COLO668 (cell line): Measurements from ENCODE around the gene ZCCHC7.
"Not testable (repeated sequence)": the region's sequence is repeated elsewhere in the genome, so short reads cannot be mapped to it uniquely, and the experiment has no call there.

Source experiments
- DNase-seq: peaks from one replicate; lab custom pipeline; 2025; ENCODE audit not compliant: unreplicated experiment; lab: John Stamatoyannopoulos, UW

Gene ZCCHC7

DNA sequence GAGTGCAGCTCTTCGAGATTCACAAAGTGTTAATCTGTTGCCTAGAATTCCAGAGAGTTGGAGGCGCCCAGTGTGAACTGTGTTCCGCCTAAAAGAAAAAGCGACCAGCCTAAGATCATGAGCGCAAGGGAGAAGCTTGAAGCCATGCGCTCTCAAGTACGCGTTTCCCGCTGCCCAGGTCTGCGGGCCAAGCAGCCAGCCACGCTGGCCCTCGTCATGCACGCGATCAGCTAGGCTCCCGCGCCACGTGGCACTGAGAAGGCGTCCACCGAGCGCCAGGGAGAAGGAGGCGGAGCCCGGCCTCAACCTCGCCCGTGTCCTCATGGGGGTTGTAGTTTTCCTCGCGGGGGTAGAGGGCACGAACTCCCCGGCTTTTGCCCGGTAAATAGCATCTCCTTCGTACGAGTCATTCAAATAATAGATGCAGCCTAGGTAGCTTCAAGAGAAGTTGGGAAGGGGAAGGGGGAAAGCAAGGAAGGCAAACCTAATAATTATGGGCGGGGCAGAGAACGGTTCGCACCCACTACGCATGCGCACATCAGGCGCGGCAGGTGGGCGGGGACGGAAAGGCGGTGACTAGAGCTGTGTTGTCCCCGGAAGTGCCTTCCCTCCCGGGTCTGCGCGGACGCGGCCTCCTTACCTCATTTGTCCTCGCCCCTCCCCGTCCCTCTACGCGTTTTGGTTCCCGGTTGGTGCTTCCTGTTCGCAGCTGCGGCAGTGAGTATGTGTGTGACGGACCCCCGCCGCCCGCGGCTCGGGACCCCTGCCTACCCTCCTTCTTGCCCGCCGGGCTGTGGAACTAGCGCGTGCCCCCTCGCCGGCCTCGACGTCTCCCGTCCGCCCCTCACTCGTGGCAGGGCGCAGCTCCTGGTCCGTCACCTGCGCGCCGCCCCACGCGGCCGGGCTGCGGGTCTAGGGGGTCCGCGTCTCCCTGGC lies at the start of gene ZCCHC7:
Gene ZCCHC7 (plus strand): TSS at position 668 of the 936 bp plus-strand sequence.
- DNase-seq = peak; percentile 95

DNA sequence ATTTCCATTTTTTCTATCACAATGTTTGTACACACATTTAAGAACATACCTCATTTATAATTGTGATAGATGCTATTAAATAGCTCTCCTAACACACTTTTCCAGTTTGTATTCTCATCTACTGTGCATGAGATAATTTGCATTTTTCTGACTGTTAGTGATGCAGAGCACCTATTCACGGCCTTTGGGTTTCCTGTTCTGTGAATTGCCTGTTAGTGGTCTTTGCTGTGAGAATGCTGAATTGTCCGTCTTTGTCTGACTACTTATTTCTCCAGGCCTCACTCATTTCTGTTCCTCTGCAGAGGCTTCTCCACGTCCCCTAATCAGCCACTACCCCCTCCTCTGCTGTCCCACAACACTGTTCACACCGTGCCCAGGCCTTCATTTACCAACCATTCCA lies 45.6 kb upstream of the ZCCHC7 start:
- DNase-seq = not testable (repeated sequence)

DNA sequence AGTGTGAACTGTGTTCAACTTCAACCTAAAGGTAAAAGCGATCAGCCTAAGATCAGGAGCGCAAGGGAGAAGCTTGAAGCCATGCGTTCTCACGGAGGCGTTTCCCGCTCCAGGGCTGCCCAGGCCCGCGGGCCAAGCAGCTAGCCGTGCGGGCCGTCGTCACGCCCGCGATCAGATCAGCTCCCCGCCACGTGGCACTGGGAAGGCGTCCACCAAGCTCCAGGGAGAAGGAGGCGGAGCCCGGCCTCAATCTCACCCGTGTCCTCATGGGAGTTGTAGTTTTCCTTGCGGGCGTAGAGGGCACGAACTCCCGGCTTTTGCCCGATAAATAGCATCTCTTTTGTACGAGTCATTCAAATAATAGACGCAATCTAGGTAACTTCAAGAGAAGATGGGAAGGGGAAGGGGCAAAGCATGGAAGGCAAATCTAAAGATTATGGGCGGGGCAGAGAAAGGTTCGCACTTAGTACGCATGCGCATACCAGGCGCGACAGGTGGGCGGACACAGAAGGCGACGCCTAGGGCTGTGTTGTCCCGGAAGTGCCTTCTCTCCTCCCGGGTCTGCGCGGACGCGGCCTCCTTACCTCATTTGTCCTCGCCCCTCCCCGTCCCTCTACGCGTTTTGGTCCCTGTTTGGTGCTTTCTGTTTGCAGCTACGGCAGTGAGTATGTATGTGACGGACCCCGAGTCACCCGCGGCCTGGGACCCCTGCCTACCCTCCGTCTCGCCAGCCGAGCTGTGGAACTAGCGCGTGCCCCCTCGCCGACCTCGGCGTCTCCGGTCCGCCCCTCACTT lies 40.8 kb upstream of the ZCCHC7 start:
- DNase-seq = peak; percentile 92

DNA sequence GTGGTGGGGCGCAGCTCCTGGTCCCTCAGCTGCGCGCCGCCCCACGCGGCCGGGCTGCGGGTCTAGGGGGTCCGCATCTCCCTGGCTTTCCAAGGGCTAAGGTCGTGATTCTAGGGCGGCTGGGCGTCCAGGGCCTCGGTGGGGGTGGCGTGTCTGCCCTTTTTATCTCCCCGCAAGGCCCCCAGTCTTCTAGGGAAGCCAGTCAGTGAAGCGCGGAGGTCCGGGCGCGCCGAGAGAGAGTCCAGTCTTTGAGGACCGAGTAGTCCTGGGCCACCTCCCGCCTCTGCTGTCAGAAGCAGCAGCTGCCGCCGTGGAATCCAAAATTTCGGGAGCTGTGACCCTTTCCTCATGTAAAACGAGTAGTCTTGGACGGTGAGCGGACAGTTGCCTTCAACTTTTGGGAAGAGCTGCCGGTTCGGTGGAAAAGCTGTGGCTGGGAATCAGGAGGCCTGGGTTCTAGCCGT lies 40.2 kb upstream of the ZCCHC7 start:
- peak; percentile 44 for DNase-seq

DNA sequence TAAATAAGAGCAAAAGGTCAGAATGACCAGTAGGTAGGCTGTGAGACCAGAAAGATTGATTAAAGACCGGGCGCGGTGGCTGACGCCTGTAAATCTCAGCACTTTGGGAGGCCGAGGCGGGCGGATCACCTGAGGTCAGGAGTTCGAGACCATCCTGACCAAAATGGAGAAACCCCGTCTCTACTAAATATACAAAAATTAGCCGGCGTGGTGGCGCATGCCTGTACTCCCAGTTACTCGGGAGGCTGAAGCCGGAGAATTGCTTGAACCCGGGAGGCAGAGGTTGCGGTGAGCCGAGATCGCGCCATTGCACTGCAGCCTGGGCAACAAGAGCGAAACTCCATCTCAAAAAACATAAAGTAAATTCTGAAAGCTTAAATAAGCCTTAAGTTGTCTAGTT lies 38.9 kb upstream of the ZCCHC7 start:
- not testable (repeated sequence) for DNase-seq

DNA sequence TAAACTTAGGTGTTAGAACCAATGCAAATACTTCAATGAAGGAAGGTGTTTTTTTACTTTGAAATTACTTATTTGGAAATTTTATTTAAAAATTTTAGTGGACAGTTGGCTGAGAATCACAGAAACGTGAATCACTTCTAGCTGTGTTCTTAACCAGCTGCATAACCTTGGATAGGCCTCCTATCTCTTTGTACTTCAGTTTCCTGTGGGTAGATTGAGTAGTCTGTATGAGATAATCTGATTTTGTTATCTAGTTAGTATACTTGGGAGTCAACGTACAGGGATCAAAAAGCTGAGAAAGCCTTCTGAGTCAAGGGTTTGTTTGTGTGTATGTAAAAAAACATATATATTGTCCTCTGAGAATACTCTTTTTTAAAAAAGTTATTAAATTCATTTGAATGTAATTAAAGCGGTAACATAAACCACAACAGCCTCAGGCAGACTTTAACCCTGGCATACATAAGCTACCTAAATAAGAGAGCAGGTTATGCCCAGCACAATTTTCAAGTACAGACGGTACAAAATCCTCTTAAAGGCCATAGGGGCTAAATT lies 38.1 kb upstream of the ZCCHC7 start:
- no peak for DNase-seq

DNA sequence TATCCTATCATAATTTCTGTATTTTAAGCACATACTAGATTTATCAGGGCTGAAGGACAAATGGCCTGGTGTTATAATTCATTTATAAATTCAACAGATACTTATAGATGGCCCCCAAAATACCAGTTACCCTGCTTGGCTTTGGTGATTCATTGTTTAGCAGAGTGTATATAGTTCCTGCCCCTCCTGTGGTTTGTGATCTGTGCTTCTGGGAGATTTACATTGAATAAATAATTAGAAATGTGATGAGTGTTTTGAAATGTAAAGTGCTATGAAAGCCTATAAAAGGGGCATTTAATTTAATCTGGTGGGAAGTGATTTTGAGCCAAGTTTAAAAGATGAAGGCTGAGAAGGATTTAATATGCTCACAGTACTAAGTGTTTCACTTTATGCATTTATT lies 36.7 kb upstream of the ZCCHC7 start:
- DNase-seq = no peak

DNA sequence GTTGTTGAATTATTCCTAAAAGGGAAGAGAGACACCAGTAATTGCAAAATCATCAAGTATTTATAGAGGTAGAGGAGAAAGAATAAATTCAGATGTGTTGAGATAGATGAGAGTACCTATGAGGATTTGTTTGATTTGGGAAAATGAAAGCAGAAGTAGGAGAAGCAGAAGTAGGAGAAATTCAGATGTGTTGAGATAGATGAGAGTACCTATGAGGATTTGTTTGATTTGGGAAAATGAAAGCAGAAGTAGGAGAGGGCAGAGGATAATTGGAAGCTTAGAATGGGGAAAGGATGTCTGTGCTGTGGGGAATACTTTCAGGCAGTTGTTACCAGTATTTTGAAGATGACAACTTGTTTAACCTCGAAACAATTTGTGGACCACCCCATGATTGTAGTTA lies 35.1 kb upstream of the ZCCHC7 start:
- DNase-seq = no peak

DNA sequence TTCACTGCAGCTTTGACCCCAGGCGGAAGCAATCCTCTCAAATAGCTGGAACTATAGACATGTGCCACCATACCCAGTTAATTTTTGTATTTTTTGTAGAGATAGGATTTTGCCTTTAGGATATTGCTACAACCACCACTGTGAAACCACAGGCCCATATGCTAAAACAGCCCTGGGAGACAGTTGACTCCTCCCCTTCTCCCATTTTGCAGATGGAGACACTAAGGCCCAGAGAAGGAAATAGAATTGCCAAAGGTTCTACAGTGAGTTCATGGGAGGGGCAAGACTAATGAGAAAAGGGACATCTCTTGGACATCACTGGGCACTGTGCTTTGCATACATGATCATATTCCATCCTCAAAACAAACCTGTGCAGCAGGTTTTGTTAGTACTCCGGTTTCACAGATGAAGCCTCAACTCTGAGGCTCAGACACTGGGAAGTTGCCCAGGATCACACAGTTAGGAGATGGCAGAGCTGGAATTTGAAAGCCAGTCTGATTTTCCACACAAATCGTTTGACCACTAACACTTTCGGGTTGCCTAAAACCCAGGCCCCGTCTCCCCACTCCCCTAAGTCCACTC lies 27.6 kb upstream of the ZCCHC7 start:
- not testable (repeated sequence) for DNase-seq

DNA sequence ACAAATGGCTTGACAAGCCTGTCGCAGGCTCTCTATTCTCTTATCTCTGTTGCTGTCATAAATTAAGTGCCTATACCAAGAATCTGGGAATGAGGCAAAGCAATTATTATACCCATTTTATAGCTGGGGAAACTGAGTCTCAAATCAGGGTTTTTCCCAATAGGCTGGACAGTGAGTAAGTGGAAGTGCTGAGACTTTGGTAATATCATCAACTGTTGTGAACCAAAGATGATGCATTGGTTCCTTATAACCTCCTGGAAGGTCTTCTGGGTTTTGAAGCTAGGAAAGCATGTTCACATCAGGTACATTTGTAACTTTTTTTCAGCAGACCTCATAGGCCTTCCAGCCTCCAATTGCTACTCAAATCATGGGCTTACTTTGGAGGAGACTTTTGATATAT lies 25.6 kb upstream of the ZCCHC7 start:
- no peak for DNase-seq

DNA sequence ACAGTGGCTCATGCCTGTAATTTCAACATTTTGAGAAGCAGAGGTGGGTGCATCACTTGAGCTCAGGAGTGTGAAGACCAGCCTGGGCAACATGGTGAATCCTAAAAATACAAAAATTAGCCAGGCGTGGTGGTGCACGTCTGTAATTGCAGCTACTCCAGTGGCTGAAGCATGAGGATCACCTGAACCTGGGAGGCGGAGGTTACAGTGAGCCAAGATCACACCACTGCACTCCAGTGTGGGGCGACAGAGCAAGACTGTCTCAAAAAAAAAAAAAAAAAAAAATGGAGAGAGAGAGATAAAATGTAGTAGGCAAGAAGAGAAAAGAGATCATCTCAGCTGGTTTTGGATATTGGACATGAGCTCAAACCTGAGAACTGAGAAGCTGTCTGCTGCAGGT lies 23.7 kb upstream of the ZCCHC7 start:
- DNase-seq = no peak

DNA sequence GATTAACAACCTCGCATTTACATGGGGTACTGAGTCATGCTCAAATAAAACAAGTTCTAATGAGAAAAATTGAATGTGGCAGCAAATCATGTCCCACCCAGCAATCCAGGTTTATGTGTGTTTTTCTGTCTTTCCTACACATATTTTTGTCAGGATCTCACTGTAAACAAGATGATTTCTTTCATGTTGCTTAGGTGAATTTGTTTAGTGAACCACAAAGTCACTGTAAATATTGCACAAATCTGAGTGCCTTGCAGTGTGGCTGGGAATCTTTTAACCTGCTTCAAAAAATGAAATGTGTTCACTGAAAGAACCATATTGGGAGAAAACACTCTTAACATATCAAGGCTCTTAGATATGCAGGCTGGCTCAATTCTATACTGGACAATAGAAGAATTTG lies 23.1 kb upstream of the ZCCHC7 start:
- no peak for DNase-seq

DNA sequence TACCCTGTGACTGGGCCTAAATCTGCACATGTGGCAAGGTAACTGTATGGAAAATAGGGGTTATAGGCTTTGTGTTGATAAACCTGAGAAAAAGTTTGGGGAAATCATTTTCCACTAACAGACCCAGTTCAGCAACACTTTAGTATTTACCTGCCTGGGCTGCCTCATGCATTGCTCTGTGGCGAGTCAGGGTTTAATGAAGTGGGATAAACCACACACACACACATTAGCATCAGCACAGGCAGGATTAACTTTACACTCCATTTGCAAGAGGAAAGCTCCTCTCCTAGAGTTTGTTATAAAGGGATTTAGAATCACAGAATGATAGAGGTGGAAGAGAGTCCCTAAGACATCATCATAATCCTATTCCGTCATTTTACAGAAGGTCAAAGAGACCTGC lies 20.0 kb upstream of the ZCCHC7 start:
- DNase-seq = no peak

DNA sequence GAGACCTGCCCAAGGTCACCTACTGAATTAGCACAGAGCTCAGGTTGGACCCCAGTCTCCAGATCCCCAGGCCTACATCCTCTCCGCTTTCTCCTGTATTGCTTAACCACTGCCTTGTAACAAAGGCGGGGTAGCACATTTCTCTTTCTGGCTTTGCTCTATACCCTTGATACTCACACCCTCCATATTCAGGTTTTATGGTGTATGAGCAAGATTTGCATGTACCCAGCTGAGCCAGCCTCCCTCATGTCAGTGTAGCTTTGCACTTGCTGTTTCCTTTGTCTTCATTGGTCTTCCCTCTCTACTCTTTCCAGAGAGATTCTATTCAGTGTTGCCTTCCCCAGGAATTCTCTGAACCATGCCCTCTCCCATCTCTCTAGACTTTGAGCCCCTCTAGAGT lies 19.6 kb upstream of the ZCCHC7 start:
- DNase-seq = no peak

DNA sequence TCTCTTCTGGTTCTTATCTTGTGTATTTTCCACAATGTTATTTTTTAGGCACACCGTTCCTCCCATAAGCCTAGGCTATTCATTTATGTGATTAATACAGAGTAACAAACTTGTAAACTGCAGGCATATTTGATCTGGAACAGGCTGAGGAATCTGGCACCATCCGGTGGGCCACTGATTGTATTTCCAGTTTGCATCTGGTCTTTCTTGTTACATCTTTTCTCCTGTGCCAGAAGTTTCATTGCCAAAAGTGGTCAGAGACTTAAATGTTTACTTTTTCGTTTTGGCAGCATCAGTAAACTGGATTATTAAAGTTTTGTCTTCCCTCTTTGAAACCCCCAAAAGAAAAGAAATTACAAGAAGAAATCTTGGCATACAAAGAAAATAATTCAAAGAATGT lies 17.9 kb upstream of the ZCCHC7 start:
- DNase-seq = no peak

DNA sequence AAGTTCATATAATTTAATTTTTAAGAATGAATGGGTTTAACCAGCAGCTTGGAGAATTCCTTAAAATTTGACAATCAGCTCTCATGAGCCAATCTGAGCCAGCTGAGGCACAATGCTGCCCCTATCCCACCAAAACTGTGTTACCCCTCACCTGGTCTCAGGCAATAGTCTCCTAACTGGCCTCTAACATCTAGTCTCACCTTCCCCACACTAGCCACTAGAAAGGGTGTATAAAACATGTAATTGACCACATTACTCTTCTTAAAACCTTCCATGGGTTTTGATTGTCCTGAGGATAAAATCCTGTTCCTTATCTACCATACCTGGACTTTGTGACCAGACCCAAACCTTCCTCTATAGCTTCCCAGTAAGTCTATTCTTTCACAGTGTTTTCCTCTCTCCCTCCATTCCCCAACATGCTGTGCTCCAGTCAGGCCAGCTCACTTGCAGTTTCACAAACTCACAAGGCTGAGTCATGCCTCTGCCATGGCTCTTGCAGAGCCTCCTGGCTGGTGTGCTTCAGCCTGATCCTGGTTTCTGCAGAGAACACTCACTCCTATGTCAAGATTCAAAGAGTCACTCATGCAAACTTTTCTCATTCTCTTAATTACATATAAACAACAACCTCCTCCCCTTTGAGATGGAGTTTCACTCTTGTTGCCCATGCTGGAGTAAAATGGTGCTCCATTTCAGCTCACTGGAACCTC lies 16.0 kb upstream of the ZCCHC7 start:
- DNase-seq = no peak

DNA sequence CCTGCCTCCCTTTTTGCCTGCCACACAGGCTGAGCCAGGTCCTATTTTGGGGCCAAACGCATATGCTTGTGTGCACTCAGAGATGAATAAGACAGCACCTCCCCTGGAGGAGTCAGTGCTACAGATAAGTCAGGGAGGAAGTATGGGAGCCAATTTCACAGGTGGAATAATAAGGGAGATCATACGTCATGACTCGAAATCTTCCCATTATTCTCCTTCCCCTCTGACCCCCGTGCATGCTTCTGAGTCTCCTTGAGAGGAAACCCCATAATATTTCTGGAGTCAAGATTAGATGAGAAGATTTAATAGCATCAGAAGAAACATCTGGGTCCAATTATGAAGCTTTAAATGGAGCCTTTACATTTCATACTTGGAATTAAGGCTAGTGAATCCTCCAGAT lies 15.1 kb upstream of the ZCCHC7 start:
- no peak for DNase-seq

DNA sequence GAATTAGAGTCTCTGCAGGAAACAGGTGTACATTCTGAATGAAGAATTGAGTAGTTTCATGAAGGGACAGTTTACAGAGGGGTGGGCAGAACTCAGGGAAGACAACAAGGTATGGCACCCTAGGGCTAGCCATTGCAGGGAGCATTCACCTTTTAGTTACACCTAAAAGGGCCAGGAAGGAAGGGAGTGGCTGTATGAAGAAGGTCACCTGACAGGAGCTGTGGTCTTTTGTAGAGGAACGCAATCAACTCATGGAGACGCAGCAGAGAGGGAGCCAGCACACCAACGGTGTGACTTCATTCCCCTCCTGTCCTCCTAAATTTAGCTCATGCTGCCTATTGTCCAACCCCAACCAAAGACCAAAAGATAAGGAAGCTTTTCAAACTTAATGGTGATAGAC lies 12.7 kb upstream of the ZCCHC7 start:
- no peak for DNase-seq

DNA sequence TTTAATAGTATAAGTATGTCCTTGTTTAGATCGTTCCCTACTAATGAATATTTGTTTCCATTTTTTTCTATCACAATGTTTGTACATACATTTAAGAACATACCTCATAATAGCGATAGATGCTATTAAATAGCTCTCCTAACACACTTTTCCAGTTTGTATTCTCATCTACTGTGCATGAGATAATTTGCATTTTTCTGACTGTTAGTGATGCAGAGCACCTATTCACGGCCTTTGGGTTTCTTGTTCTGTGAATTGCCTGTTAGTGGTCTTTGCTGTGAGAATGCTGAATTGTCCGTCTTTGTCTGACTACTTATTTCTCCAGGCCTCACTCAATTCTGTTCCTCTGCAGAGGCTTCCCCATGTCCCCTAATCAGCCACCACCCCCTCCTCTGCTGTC lies 5.9 kb upstream of the ZCCHC7 start:
- not testable (repeated sequence) for DNase-seq

DNA sequence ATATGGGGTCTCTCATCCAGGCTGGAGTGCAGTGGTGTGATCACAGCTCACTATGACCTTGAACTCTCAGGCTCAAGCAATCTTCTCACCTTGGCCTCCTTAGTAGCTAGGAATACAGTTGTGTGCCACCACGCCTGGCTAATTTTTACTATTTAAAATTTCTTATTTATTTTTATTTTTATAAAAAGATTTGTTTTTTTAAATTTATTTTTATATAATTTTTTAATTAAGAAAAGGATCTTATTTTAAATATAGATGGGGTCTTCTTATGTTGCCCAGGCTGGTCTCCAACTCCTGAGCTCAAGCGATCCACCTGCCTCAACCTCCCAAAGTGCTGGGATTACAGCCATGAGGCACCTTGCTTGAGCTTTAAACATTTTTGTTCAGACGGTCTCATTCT lies 2.4 kb upstream of the ZCCHC7 start:
- no peak for DNase-seq

DNA sequence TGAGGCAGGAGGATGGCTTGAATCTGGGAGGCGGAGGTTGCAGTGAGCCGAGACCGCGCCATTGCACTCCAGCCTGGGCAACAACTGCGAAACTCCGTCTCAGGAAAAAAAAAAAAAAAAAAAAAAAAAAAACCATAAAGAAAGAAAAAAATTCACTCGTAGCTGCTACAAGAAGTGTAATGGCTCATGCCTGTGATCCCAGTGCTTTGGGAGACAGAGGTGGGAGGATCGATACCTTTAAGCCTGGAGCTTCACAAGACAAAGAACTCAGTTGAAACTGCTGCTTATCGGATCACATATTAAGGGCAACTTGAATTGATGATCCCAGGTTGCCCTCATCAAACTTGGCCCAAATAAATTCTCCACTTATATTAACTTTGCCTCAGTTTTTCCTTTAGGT lies 1.0 kb upstream of the ZCCHC7 start:
- DNase-seq = no peak
